A172 (cell line): Measurements from ENCODE around the gene TNN. TPM values are rescaled to one million over a fixed set of nuclear protein-coding genes. Genes with fewer than 3 reads are reported as not detected.
A peak's percentile ranks its signal among the peaks of the same experiment; 100 is the strongest.
"Not testable (repeated sequence)": the region's sequence is repeated elsewhere in the genome, so short reads cannot be mapped to it uniquely, and the experiment has no call there.

ENCODE experiments used
- DNase-seq: peaks from one replicate; pipeline ENCODE4 v3.0.0-alpha.2; 2015; ENCODE audit warnings: low spot score
- total RNA-seq: library from RNA; depleted of rRNA; stranded (reverse); fragments of >200 nt; shearing (Covaris generic); gene quantifications from 2 replicates; pipeline ENCODE4 v1.2.3, GENCODE V29; 2014

The TNN gene
- total RNA-seq, 1 experiment from 2014 or later: not detected

GRCh38 chr1:175072099-175072951 is 4.7 kb downstream of the TNN start:
- DNase-seq: peak; percentile 57

- no peak for DNase-seq
Measured at GRCh38 chr1:175073061-175073460, 5.4 kb downstream of the TNN start.

GRCh38 chr1:175073633-175074032 is 6.0 kb downstream of the TNN start:
- no peak for DNase-seq

- DNase-seq: no peak
Measured at GRCh38 chr1:175075572-175076568, 8.2 kb downstream of the TNN start.

GRCh38 chr1:175077356-175078030 is 9.9 kb downstream of the TNN start:
- no peak for DNase-seq

- no peak for DNase-seq
Measured at GRCh38 chr1:175078629-175079028, 11.0 kb downstream of the TNN start.

- DNase-seq: no peak
Measured at GRCh38 chr1:175079338-175079737, 11.7 kb downstream of the TNN start.

- no peak for DNase-seq
Measured at GRCh38 chr1:175080030-175080429, 12.4 kb downstream of the TNN start.

GRCh38 chr1:175081983-175082382 is 14.3 kb downstream of the TNN start:
- DNase-seq: no peak

- DNase-seq: no peak
Measured at GRCh38 chr1:175088525-175088951, 20.9 kb downstream of the TNN start.

GRCh38 chr1:175089136-175089718 is 21.6 kb downstream of the TNN start:
- no peak for DNase-seq

- no peak for DNase-seq
Measured at GRCh38 chr1:175090780-175091179, 23.1 kb downstream of the TNN start.

- no peak for DNase-seq
Measured at GRCh38 chr1:175094626-175095025, 27.0 kb downstream of the TNN start.

GRCh38 chr1:175095069-175095468 is 27.4 kb downstream of the TNN start:
- DNase-seq: no peak

GRCh38 chr1:175095978-175096607 is 28.5 kb downstream of the TNN start:
- DNase-seq: no peak

GRCh38 chr1:175097361-175097760 is 29.7 kb downstream of the TNN start:
- DNase-seq: no peak

GRCh38 chr1:175099916-175100315 is 32.3 kb downstream of the TNN start:
- no peak for DNase-seq

- not testable (repeated sequence) for DNase-seq
Measured at GRCh38 chr1:175102166-175102565, 34.5 kb downstream of the TNN start.

- DNase-seq: not testable (repeated sequence)
Measured at GRCh38 chr1:175106536-175106935, 38.9 kb downstream of the TNN start.

GRCh38 chr1:175108331-175108820 is 40.7 kb downstream of the TNN start:
- DNase-seq: not testable (repeated sequence)

- no peak for DNase-seq
Measured at GRCh38 chr1:175114996-175115395, 47.4 kb downstream of the TNN start.
